Thyroid gland (tissue), 4 donors: ENCODE results near the gene KY.

Experiments
- POLR2A ChIP-seq, 2 donors: fragments of 450-650 bp; IDR thresholded peaks; one replicate each; pipeline ENCODE4 v1.6.1; 2017; ENCODE audit warnings: antibody characterized with exemption in 2 of 2, mild to moderate bottlenecking in 2 of 2, moderate library complexity in 1 of 2
- TF ChIP-seq, protein P1 (sequence below), 6 experiments: fragments of 200-600 bp in 3 of 6; fragments of 450-650 bp in 3 of 6; sonication (generic) in 3 of 6; IDR thresholded peaks; one replicate each; pipeline ENCODE4 v1.5.1; 2016 to 2019; ENCODE audit warnings: antibody characterized with exemption in 6 of 6, mild to moderate bottlenecking in 2 of 6, inconsistent platforms in 1 of 6, moderate library complexity in 1 of 6

- TF ChIP-seq POLR2A (IDR thresholded peaks at IDR 0.05), result no peak
- TF ChIP-seq, protein P1, sequence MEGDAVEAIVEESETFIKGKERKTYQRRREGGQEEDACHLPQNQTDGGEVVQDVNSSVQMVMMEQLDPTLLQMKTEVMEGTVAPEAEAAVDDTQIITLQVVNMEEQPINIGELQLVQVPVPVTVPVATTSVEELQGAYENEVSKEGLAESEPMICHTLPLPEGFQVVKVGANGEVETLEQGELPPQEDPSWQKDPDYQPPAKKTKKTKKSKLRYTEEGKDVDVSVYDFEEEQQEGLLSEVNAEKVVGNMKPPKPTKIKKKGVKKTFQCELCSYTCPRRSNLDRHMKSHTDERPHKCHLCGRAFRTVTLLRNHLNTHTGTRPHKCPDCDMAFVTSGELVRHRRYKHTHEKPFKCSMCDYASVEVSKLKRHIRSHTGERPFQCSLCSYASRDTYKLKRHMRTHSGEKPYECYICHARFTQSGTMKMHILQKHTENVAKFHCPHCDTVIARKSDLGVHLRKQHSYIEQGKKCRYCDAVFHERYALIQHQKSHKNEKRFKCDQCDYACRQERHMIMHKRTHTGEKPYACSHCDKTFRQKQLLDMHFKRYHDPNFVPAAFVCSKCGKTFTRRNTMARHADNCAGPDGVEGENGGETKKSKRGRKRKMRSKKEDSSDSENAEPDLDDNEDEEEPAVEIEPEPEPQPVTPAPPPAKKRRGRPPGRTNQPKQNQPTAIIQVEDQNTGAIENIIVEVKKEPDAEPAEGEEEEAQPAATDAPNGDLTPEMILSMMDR (IDR thresholded peaks at IDR 0.05), result no peak
Measured at GRCh38 chr3:134690226-134690625, 39.4 kb upstream of the KY start.
